MM.1S (cell line): Measurements from ENCODE around the gene C2CD2.

Experiments
- DNase-seq: peaks from one replicate; pipeline ENCODE4 v3.0.0-alpha.2; 2015
- H2AFZ ChIP-seq: fragments of 300-600 bp; sonication (generic); 2 replicates; pipeline ENCODE4 v1.6.0; 2016; ENCODE audit warnings: antibody characterized with exemption, low read length
- H3F3A ChIP-seq: fragments of 300-600 bp; sonication (generic); 2 replicates; pipeline ENCODE4 v1.6.1; 2016; ENCODE audit warnings: mild to moderate bottlenecking, antibody characterized with exemption, low read length, moderate library complexity, mixed read lengths; ENCODE audit not compliant: insufficient read depth
- H3K27ac ChIP-seq: fragments of 300-600 bp; sonication (generic); 2 replicates; pipeline ENCODE4 v1.5.1; 2016; ENCODE audit warnings: mild to moderate bottlenecking, low read length
- H3K27me3 ChIP-seq: fragments of 300-600 bp; sonication (generic); replicated peaks from 2 replicates; pipeline ENCODE4 v1.6.0; 2016; ENCODE audit warnings: low read length; ENCODE audit not compliant: insufficient read depth
- H3K36me3 ChIP-seq: fragments of 300-600 bp; sonication (generic); replicated peaks from 2 replicates; pipeline ENCODE4 v1.6.1; 2016; ENCODE audit warnings: mild to moderate bottlenecking, low read length, mixed read lengths; ENCODE audit not compliant: insufficient read depth
- H3K4me1 ChIP-seq: fragments of 300-600 bp; sonication (generic); 2 replicates; pipeline ENCODE4 v1.6.1; 2016; ENCODE audit warnings: low read length, mixed read lengths
- H3K4me2 ChIP-seq: fragments of 300-600 bp; sonication (generic); 2 replicates; pipeline ENCODE4 v1.6.0; 2016; ENCODE audit warnings: low read depth, low read length
- H3K4me3 ChIP-seq: fragments of 300-600 bp; sonication (generic); 2 replicates; pipeline ENCODE4 v1.5.1; 2016; ENCODE audit warnings: low read length, mixed read lengths
- H3K79me2 ChIP-seq: fragments of 300-600 bp; sonication (generic); 2 replicates; pipeline ENCODE4 v1.6.1; 2016; ENCODE audit warnings: mixed run types, low read length, mixed read lengths
- H3K9ac ChIP-seq: fragments of 300-600 bp; sonication (generic); 2 replicates; pipeline ENCODE4 v1.6.1; 2016; ENCODE audit warnings: low read length, mixed read lengths
- H3K9me2 ChIP-seq: fragments of 300-600 bp; sonication (generic); replicated peaks from 2 replicates; pipeline ENCODE4 v1.6.1; 2016; ENCODE audit warnings: mild to moderate bottlenecking, low read length, mixed read lengths; ENCODE audit not compliant: insufficient read depth
- H3K9me3 ChIP-seq: fragments of 300-600 bp; sonication (generic); replicated peaks from 2 replicates; pipeline ENCODE4 v1.6.1; 2016; ENCODE audit warnings: mild to moderate bottlenecking, low read length, mixed read lengths; ENCODE audit not compliant: insufficient read depth
- H4K20me1 ChIP-seq: fragments of 300-600 bp; sonication (generic); 2 replicates; pipeline ENCODE4 v1.6.1; 2016; ENCODE audit warnings: mild to moderate bottlenecking, low read length, moderate library complexity, mixed read lengths; ENCODE audit not compliant: insufficient read depth
- CTCF ChIP-seq: fragments of 300-600 bp; sonication (generic); IDR thresholded peaks from 2 replicates; pipeline ENCODE4 v1.5.1; 2016; ENCODE audit warnings: antibody characterized with exemption, low read length, mixed read lengths
- EZH2 ChIP-seq: fragments of 300-600 bp; sonication (generic); optimal IDR thresholded peaks from 2 replicates; pipeline ENCODE3; 2017; ENCODE audit warnings: low read depth, mild to moderate bottlenecking, antibody characterized with exemption, low read length, mixed read lengths
- EZH2phosphoT487 ChIP-seq: fragments of 300-600 bp; sonication (generic); IDR thresholded peaks from 2 replicates; pipeline ENCODE4 v1.6.1; 2018; ENCODE audit warnings: antibody characterized with exemption, low read length

Gene C2CD2

DNA sequence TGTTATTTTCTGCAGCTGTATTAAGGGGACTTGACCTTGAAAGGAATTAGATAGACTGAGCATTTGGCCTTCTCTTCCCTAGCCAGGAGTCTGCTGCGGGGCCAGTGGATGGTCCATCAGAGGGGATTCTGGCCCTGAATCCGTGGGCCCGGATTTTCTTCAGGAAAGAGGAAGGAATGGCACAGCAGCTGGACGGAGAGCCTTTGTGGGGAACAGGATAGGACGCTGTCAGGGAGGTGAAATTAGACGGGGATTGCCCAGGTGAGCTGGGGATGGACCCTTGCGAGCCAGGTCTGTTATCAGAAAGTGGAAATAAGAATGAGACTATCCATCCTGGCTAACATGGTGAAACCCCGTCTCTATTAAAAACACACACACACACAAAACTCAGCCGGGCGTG is 1.7 kb upstream of the C2CD2 start:
- H3K9ac ChIP-seq, result no peak overlapping the region
- no peak overlapping the region for H3K4me2 ChIP-seq
- H3K27me3 ChIP-seq, result peaks cover 4% of the 10 kb centered on the region; the same call in 1 of the 2 replicates
- H3K27ac ChIP-seq, result no peak overlapping the region
- no peak overlapping the region for H3K4me3 ChIP-seq
- DNase-seq, result no peak
- no peaks in the 10 kb centered on the region for H3K9me2 ChIP-seq
- no peak overlapping the region for H2AFZ ChIP-seq
- no peaks in the 10 kb centered on the region for H3F3A ChIP-seq
- no peaks in the 10 kb centered on the region for H3K9me3 ChIP-seq
- H3K4me1 ChIP-seq, result no peaks in the 10 kb centered on the region
- TF ChIP-seq CTCF, result no peak
- no peak for TF ChIP-seq EZH2phosphoT487
- no peak for TF ChIP-seq EZH2
- no peaks in the 10 kb centered on the region for H3K36me3 ChIP-seq
- H4K20me1 ChIP-seq, result no peaks in the 10 kb centered on the region
- H3K79me2 ChIP-seq, result no peaks in the 10 kb centered on the region

GRCh38 chr21:41954654-41955499 is 1.1 kb upstream of the C2CD2 start:
- H3K4me3 ChIP-seq, result no peak overlapping the region
- H2AFZ ChIP-seq, result no peak overlapping the region
- H3K9me2 ChIP-seq, result no peaks in the 10 kb centered on the region
- no peak for DNase-seq
- H3K36me3 ChIP-seq, result no peaks in the 10 kb centered on the region
- H3K79me2 ChIP-seq, result no peaks in the 10 kb centered on the region
- no peaks in the 10 kb centered on the region for H3F3A ChIP-seq
- TF ChIP-seq CTCF, result no peak
- no peaks in the 10 kb centered on the region for H3K4me1 ChIP-seq
- H3K27ac ChIP-seq, result no peak overlapping the region
- H3K4me2 ChIP-seq, result no peak overlapping the region
- no peaks in the 10 kb centered on the region for H4K20me1 ChIP-seq
- no peaks in the 10 kb centered on the region for H3K9me3 ChIP-seq
- no peak overlapping the region for H3K9ac ChIP-seq
- no peaks in the 10 kb centered on the region for H3K27me3 ChIP-seq

DNA sequence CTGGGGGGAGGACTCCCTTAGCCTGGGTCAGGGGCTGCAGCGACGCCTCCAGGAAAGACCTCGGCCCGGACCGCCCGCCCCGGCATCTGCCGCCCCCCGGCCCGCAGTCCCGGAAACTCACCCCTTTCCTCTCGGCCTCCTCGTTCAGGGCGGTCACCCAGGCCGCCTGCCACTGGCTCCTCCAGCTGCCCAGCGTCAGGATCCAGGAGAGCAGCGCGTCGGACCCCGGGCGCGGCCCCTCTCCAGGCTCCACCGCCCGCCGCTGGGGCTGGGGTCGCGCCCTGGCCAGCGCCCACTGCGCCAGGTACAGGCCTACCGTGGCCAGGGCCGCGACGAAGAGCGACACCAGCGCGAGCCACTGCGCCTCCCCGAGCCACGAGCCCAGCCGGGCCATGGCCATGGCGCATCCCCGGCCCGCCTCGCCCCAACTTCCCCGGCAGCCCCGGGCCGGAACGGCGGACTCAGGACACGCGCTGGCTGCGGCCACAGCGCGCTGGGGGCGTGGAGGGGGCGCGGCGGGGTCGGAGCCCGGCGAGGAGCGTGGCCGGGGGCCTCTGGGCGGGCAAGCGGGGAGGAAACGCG is 478 bp downstream of the C2CD2 start:
- TF ChIP-seq EZH2phosphoT487 (no peak), CTCF (no peak), EZH2 (no peak)
- Histone ChIP-seq H3K4me3 (peak overlapping the region; percentile 50), H3K9me2 (no peaks in the 10 kb centered on the region), H3K27ac (no peak overlapping the region), H4K20me1 (no peaks in the 10 kb centered on the region), H3K4me1 (no peaks in the 10 kb centered on the region), H3K4me2 (peak overlapping the region; percentile 69), H3K9ac (peak overlapping the region; percentile 26; the same call in 1 of the 2 replicates), H3K36me3 (no peaks in the 10 kb centered on the region), H3K27me3 (no peaks in the 10 kb centered on the region), H2AFZ (no peak overlapping the region), H3K9me3 (no peaks in the 10 kb centered on the region), H3K79me2 (no peaks in the 10 kb centered on the region), H3F3A (no peaks in the 10 kb centered on the region)
- DNase-seq, result no peak
